HT-29 (cell line): ENCODE measurements around the gene OR2T6. TPM values are rescaled to one million over a fixed set of nuclear protein-coding genes. Genes with fewer than 3 reads are reported as not detected.
"Not testable (repeated sequence)": the region's sequence is repeated elsewhere in the genome, so short reads cannot be mapped to it uniquely, and the experiment has no call there.

Experiments used
- DNase-seq: peaks from one replicate; pipeline ENCODE4 v3.0.0-alpha.2; 2015; ENCODE audit warnings: low spot score
- total RNA-seq: library from RNA; depleted of rRNA; stranded (reverse); fragments of >200 nt; shearing (Covaris generic); gene quantifications from 2 replicates; pipeline ENCODE4 v1.2.3, GENCODE V29; 2014; rRNA removed

Gene OR2T6, protein sequence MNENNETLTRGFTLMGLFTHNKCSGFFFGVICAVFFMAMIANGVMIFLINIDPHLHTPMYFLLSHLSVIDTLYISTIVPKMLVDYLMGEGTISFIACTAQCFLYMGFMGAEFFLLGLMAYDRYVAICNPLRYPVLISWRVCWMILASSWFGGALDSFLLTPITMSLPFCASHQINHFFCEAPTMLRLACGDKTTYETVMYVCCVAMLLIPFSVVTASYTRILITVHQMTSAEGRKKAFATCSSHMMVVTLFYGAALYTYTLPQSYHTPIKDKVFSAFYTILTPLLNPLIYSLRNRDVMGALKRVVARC
- total RNA-seq = not detected in 2 replicates

- DNase-seq = no peak
These were observed at the start of gene OR2T6 for GRCh38 chr1:248375446-248375845. TSS of gene OR2T6 (plus strand) at chr1:248375746. CDS start at chr1:248387609, 11,863 bp downstream.

DNA sequence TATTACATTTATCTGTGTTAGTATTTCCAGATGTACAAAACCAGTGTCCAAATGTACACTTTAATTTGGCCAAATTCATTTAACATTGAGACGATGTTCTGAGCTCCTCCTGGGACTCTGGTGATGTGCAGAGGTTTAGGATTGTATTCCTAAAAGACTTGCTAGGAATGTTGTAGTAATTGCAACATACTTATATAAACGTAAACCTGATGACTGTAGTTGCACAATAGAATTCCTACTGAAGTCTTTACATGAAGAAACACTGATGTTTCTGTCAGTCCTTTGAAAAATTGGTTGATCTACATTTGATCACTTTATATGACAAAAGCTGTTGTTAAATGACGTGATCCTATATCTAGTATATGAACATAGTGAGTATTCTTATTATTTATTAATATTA, 32.1 kb upstream of the OR2T6 start:
- DNase-seq = no peak

DNA sequence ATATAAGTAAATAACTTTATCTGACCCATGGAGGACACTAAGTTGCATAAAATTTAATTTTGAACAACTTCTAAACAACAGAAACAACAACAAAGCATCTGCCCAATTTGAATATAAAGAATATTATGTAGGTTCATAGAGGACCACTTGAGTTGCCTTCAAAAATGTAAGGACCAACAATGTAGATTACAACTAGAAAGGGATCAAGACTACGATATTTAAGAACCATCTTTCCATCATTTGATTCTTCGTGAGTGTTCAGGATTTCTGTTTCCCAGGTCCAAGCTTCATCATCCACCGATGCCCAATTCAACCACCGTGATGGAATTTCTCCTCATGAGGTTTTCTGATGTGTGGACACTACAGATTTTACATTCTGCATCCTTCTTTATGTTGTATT, 27.1 kb upstream of the OR2T6 start, which contains the start of gene OR14C36:
Gene OR14C36 (plus strand): TSS at position 301 of the 400 bp plus-strand sequence. CDS start 0 bp downstream, at position 301.
- no peak for DNase-seq

- no peak for DNase-seq
These were observed 16.1 kb upstream of the OR2T6 start for GRCh38 chr1:248359415-248359814.

DNA sequence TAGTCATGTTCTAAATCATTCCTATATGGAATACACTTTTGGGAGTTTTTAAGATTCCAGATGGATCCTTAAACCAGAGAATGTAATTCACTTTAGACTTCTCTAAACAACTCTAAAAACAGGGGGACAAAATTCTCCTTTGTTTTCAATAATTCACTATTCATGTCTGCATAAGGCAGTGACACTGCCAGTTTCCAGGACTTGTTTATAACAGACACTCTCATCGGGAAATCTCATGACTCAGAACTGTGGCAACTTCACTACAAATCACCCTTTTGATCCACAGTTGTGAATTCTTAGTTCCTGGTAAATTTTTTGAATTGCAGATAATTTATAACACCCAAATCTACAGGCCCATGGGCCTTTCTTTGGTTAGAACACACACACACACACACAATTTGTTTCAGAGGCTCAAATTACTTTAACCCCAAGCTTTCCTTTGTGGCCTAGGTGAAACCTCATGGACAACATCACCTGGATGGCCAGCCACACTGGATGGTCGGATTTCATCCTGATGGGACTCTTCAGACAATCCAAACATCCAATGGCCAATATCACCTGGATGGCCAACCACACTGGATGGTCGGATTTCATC, 14.3 kb upstream of the OR2T6 start, which contains the start of gene OR2T4:
Gene OR2T4 (plus strand): TSS at position 545 of the 595 bp plus-strand sequence. CDS start 0 bp downstream, at position 545.
- no peak for DNase-seq

- DNase-seq = no peak
These were observed 8.9 kb upstream of the OR2T6 start for GRCh38 chr1:248366609-248367008.

DNA sequence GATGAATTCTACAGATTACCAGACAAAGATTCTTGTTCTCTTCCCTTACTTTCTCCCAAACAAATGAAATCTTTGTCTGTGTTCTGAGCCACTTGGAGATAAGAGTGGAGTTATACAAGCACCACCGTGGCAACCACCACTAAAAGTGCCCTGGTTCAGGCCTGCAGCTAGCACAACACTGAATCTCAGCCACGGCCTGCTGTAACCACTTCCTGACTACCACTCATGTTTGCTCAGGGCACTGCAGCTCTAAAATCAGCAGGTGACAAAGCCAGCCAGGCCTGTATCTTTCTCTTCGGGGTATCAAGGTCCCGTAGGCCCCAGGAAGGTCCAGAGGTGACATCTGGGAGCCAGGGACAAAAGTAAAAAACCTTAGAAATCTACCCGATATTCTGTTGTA, 3.2 kb upstream of the OR2T6 start:
- DNase-seq = no peak

DNA sequence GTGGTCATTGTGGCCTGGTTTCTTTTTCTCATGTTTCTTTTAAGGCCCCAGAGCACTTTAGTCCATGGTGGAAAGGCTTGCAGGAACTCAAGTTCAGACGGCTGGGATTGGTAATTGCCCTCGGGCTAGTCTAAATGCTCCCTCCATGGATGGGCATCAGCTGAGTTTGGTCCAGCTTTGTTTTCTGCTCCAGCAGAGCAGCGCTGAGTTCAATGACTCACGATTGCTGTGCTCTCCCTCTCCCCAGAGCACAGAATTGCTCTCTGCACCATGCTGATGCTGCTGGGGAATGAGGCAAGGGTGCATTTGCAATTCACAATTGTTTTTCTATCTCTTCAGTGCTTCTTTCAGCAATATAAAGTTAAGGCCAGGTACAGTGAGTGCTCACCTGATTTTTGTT, 1.8 kb upstream of the OR2T6 start:
- DNase-seq = no peak

- DNase-seq = no peak
These were observed 1.4 kb downstream of the OR2T6 start for GRCh38 chr1:248376916-248377315.

DNA sequence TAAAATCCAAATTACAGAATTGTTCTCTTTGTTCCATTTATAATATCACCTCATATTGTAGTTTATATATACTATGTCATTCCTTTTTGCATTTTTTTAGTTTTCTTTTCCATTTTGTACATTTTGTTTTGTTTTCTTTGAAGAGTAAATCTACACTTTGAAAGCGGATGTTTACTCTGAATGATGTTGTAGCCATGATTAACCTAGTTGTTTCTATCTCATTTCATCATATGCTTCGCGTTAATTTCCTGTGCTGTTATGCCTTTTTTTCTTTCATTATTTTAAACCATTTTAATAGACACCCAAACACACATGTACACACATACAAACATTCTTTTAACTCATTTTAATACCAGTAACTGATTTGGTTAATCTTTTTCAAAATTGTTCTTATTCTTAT, 5.3 kb downstream of the OR2T6 start:
- DNase-seq = no peak

GRCh38 chr1:248388426-248388825, 12.9 kb downstream of the OR2T6 start:
- no peak for DNase-seq

DNA sequence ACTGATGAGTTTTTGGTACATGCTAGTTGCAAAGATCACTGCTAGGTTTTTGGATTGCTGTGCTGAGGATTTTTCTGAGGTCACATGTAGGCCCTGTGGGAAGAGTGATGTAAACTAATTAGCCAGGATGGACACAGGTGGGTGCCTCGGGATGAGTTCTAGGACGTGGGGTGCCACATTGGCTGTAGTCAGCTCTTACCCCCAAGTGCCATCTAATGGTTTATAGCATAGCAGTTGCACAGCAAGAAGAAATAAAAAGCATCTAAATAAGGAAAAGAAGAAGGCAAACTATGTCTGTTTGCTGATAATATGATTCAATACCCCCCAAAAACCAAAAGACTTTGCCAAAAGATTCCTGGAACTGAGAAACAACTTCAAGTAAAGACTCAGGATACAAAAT, 17.5 kb downstream of the OR2T6 start:
- no peak for DNase-seq

- DNase-seq = no peak
These were observed 27.2 kb downstream of the OR2T6 start, which contains the start of gene OR2T1 for GRCh38 chr1:248402748-248403147. TSS of gene OR2T1 (plus strand) at chr1:248403048. CDS start at chr1:248406148, 3,100 bp downstream.

GRCh38 chr1:248404024-248404423, 28.5 kb downstream of the OR2T6 start:
- DNase-seq = peak; percentile 11

DNA sequence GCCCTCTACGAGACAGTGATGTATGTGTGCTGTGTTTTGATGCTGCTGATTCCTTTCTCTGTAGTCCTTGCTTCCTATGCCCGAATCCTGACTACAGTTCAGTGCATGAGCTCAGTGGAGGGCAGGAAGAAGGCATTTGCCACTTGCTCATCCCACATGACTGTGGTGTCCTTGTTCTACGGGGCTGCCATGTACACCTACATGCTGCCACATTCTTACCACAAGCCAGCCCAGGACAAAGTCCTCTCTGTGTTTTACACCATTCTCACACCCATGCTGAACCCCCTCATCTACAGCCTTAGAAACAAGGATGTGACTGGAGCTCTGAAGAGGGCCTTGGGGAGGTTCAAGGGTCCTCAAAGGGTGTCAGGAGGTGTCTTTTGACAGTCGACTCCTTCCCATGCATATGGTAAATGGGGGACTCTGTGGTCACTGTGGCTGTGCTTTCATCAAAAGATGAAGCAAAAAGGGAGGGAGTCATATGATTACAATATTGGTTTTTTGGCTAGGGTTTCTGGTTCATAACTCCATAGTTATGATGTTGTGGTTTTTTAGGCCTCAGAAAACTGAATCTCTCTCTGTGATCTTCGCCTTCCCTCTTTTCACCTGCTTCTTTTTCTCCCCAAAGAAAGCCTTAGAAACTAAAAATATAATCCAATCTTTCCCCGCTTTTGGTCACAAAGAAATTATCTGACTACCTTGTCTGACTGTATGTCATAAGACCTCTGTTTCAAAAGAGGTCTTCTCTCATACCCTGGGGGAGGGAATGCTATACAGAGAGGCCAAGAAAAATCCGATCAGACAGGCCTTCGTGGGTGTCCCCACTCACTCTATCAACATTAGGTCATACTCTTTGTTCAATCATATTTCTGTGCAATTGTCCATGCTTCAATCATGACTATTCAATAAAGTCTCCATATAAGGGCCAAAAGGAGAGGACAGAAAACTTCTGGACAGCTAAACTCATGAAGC, 31.5 kb downstream of the OR2T6 start:
- no peak for DNase-seq

- no peak for DNase-seq
These were observed 40.7 kb downstream of the OR2T6 start for GRCh38 chr1:248416226-248416625.

- DNase-seq = no peak
These were observed 42.3 kb downstream of the OR2T6 start for GRCh38 chr1:248417854-248418253.

- no peak for DNase-seq
These were observed 45.8 kb downstream of the OR2T6 start for GRCh38 chr1:248421384-248421783.

DNA sequence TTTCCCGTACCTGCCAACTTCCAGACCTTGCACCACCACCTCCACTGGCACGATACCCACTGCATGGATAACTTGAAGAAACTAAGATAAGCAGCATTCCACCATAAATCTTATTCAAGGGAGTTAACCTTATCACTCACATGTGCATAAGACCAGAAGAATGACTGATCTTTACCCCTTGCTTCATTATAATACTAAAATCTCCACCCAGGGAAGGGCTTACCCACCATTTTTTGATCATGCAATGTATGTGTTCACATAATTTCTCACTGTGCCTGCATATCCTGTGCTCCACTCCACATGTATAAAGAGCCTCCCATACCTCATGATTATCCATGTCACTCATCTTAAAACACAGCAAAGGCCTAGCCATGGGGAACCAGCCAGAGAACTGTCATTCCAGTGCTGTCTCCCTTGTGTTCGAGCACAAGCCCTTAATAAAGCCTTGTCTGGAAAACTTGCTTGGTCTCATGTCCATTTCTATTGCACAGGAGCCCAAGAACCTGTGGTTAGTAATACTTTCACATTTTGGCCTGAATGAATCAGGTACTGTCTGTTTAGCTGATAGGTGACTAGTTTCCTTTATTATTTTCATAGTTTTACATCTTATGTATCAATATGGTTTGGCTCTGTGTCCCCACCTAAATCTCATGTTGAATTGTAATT, 52.1 kb downstream of the OR2T6 start:
- not testable (repeated sequence) for DNase-seq

GRCh38 chr1:248428192-248428533, 52.6 kb downstream of the OR2T6 start:
- not testable (repeated sequence) for DNase-seq

GRCh38 chr1:248431683-248432082, 56.1 kb downstream of the OR2T6 start:
- not testable (repeated sequence) for DNase-seq
